Non-pigmented ciliary epithelial cell (primary cell): ENCODE measurements around the gene OR5M10.
"Not testable (repeated sequence)": the region's sequence is repeated elsewhere in the genome, so short reads cannot be mapped to it uniquely, and the experiment has no call there.

Experiments used
- DNase-seq: peaks from one replicate; pipeline ENCODE4 v3.0.0-alpha.2; 2010; ENCODE audit warnings: low read depth

The OR5M10 gene

DNA sequence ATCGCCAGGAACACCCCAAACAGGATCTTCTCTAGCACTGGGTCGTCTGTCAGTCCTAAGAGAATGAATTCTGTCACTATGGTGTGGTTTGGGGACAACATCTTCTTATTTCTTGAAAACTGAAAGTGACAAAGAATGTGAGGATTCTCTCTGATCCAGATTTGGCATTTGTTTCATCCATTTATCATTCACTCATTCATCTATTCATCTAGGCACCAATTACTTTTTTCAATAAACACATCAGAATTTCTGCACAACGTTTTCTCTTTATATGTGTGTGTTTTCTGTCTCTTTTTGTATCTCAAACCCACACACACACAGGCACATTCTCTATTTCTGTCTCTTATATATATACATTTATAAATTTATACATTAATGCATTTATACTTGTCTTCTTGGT lies at the start of gene OR5M10:
TSS of gene OR5M10 (minus strand) at position 101 of the 400 bp plus-strand sequence. CDS start at position 101, 0 bp downstream.
- no peak for DNase-seq

DNA sequence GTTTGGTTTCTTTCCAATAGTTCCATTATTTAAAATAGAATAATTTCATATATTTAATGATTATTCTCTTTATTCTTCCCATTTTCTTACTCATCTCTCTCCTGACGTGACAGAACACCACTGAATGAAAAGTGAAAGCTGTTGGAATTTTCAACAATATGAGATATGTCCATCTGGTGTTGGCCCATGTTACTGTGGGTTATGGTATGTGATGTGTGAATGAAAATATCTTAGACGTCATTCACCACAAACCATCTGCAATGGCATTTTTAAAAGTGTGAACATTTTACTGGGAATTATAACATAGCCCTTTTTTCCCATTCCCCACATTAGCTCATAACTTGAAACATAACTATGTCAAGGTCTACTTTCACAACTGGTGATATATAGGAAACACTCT lies 48.4 kb upstream of the OR5M10 start:
- no peak for DNase-seq

DNA sequence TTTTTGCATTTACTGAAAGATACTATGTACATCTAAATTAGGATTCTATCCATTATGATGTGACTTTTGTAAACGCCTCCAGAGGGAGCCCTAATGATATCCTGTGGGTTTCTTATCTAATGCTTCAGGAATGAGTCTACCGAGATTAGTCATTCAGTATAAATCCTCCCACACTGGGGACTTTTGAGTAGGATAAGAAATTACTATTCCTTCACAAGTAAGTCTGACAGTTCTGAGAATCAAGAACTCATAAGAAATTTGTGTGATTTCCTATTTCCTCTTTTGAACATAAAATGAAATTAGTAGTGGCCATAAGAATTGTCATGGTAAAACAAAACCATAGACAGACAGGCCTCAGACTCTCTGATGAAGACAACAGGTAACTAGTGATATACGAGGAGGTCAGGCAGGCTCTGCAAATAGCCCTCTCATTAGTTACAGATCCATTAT lies 47.2 kb upstream of the OR5M10 start:
- peak; percentile 1 for DNase-seq

DNA sequence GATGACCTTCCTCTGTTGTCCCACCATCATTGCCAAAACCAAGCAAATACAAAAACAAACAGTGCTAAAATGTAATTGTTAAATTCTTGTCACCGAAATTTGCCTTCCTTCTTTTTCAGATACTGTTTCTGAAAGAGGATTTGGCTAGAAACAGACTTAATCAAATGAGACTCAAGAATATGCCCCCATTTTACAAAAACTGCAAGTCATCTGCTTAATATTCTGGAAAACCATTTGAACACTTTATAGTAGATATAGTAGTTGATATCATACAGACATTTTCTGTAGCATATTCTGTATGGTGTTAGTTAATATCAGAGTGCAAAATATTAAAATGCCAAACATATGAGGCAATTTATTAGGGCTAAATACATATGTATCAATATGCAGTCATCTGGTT lies 33.7 kb upstream of the OR5M10 start:
- DNase-seq = no peak

DNA sequence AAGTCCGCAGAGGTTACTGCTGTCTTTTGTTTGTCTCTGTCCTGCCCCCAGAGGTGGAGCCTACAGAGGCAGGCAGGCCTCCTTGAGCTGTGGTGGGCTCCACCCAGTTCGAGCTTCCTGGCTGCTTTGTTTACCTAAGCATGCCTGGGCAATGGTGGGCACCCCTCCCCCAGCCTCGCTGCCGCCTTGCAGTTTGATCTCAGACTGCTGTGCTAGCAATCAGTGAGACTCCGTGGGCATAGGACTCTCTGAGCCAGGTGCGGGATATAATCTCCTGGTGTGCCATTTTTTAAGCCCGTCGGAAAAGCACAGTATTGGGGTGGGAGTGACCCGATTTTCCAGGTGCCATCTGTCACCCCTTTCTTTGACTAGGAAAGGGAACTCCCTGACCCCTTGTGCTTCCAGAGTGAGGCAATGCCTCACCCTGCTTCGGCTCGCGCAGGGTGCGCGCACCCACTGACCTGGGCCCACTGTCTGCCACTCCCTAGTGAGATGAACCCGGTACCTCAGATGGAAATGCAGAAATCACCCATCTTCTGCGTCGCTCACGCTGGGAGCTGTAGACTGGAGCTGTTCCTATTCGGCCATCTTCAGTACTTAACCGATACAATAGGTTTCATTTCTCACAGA lies 14.7 kb upstream of the OR5M10 start:
- not testable (repeated sequence) for DNase-seq

DNA sequence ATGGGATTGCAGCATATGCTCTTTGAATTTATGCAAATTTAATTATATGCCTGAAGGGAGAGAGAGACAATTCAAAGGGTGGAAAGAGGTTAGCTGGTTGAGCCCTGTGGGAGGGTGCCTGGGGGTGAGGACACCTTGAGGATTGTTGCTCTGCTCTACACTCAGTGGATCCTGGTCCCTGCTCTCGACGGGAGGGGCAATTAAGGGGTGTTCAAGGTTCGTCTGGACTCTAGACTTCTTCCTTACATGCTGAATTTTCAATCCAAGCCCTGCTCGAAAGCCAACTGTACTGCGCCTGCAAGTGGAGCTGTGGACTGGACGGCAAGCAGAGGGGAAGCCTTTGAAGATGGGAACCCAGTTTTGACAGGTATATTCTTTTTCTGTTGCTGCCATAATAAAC lies 18.9 kb downstream of the OR5M10 start:
- DNase-seq = no peak

DNA sequence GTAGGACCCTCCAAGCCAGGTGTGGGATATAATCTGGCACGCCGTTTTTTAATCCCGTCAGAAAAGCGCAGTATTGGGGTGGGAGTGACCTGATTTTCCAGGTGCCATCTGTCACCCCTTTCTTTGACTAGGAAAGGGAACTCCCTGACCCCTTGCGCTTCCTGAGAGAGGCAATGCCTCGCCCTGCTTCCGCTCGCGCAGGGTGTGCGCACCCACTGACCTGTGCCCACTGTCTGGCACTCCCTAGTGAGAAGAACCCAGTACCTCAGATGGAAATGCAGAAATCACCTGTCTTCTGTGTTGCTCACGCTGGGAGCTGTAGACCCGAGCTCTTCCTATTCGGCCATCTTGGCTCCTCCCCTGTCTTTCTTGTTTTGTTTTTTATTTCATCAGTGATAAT lies 22.8 kb downstream of the OR5M10 start:
- DNase-seq = not testable (repeated sequence)

DNA sequence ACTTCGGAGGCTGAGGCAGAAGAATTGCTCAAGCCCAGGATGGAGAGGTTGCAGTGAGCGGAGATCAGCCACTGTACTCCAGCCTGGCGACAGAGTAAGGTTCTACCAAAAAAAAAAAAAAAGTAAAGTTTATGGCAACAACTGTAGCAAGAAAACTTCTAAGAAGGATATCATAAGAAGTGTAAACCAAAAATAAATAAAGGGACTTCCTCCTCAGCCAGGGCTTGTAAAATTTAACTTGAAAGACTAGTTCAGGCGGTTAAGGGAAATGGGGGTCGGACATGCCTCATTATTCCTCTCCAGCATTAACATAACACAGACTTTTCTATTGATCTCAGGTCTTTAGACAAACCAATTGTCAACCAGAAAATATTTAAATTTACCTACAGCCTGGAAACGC lies 32.0 kb downstream of the OR5M10 start:
- DNase-seq = no peak

DNA sequence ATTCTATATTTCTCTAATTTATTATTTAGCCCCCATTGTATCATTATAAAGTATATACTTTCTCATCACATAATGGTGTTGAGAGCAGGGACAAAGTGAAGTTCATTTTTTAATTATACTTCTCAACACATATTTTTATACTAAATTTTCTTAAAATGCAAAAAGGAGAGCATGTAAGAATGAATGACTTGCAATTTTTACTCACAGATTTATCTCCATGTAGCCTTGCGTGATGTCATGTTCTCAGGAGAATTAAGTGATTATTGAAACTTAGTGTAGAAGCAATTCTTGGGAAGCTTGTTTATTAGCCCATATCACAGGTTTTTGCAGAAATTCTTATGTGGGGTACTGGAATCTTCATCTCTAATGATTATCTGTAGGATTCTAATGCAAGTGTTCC lies 33.8 kb downstream of the OR5M10 start:
- no peak for DNase-seq

DNA sequence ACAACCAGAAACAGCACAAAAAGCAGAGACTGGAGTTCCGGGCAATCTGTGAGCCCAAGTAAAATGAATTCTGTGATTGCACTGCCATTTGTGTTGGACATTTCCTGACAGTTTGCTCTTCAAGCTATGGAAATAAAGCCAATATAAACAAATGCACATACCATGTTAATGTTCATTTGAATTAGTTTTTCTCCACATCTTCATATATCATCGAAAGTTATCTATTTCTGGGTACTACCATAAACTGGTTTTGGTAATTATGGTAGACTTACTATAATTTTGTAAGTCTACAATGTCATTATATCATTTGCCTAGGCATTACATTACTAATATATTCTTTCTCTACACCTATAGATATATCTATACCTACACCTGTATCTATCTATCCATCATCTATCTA lies 34.4 kb downstream of the OR5M10 start, which contains the start of gene OR5M11:
TSS of gene OR5M11 (minus strand) at position 101 of the 400 bp plus-strand sequence. CDS start at position 101, 0 bp downstream.
- DNase-seq = no peak

DNA sequence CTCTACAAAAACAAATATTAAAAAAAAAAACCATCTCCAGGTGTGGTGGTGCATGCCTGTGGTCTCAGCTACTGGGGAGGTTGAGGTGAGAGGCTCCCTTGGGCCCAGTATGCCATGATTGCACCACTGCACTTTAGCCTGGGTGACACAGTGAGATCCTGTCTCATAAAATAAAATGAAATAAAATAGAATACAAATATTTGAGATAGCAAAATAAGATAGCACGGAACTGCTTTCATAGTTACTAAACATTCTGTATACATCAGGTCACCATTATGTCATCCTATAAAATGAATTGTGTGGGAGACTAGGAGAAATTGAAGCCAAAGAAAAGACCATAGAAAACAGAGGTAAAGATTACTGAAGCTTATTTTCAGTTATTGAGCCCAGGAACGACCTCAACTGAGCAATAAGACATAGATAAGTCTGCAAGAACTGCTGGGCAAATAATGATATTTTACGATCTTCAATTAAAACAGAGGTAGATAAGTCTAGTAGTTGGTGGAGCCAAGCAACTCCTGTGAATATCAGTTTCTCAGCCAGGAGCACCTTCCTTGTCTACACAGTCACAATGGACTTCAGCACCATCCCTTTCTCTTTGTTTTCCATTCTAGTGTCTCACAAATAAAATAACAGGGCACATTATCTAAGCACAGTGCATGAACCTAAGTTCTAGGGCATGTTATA lies 44.3 kb downstream of the OR5M10 start:
- no peak for DNase-seq

DNA sequence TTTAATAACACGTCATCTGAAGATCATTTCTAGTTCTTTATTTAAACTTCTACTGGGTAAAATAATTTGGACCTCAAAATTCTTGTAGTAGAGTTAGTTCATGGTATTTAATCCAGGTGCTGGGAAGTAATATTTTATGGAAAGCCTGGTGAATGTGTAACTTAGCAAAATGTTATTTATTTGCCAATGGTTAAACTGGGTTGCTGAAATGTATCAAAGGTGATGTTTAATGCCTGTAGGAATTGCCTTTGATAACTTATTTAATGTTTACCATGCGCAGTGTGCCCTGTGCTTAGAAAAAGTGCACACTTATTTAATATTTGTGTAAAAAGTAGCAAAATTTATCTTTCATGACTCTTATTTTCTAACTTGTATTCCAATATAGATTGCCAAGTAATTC lies 45.7 kb downstream of the OR5M10 start:
- no peak for DNase-seq
